ENCODE data around the gene LCP2. TPM values are rescaled to one million over a fixed set of nuclear protein-coding genes. Genes with fewer than 3 reads are reported as not detected.
A peak's percentile ranks its signal among the peaks of the same experiment; 100 is the strongest.

LCP2 gene
- total and polyA plus RNA-seq, 10 of the 15 experiments (the other 5 are each of a cell fraction or from before 2014, with no cell fraction given): 8.0 to 50.5 (median 20.6) TPM

- 0 out of 4 replicates have a peak, but pooled peaks of 1 of the 2 experiments have one; percentile 28 for TF ChIP-seq EP300 (IDR thresholded peaks at IDR 0.05; ENCODE audit: borderline replicate concordance in 1 of 2, control insufficient read depth in 1 of 2, low read depth in 2 of 2, low read length in 2 of 2)
- TF ChIP-seq IRF3 (IDR thresholded peaks at IDR 0.05): no peak
- no peak for TF ChIP-seq CHD1 (IDR thresholded peaks at IDR 0.05; ENCODE audit: low read depth, low read length)
- no peak for TF ChIP-seq CBFB (IDR thresholded peaks at IDR 0.05; ENCODE audit: low read depth)
- no peak for TF ChIP-seq CHD2 (IDR thresholded peaks at IDR 0.05; ENCODE audit: borderline replicate concordance, low read depth, low read length)
- no peak for TF ChIP-seq MLLT1 (IDR thresholded peaks at IDR 0.05)
- no peak for TF ChIP-seq GABPA (IDR thresholded peaks at IDR 0.05; ENCODE audit: low read depth)
- no peak for TF ChIP-seq FOXK2 (IDR thresholded peaks at IDR 0.05)
- TF ChIP-seq CEBPB (IDR thresholded peaks at IDR 0.05; ENCODE audit: borderline replicate concordance in 1 of 2, low read depth in 2 of 2, low read length in 2 of 2): no peak
- TF ChIP-seq ZNF687 (IDR thresholded peaks at IDR 0.05): no peak
- TF ChIP-seq GATAD2B (conservative IDR thresholded peaks at IDR 0.05; ENCODE audit: low read depth): peak; percentile 59; the same call in 1 of the 2 replicates
- TF ChIP-seq MYB (IDR thresholded peaks at IDR 0.05; ENCODE audit: borderline replicate concordance, low read depth, low read length): 0 out of 2 replicates have a peak, but pooled peaks have one; percentile 11
- TF ChIP-seq ASH2L (IDR thresholded peaks at IDR 0.05; ENCODE audit: borderline replicate concordance, low read depth): no peak
- peak; percentile 79 for TF ChIP-seq SKIL (IDR thresholded peaks at IDR 0.05; ENCODE audit: low read depth, poor library complexity, severe bottlenecking)
- TF ChIP-seq MYC (IDR thresholded peaks at IDR 0.05; ENCODE audit: insufficient read depth, insufficient read length, insufficient replicate concordance, low read length, severe bottlenecking): no peak
- no peak for TF ChIP-seq ESRRA (IDR thresholded peaks at IDR 0.05; ENCODE audit: low read length)
- TF ChIP-seq EED (IDR thresholded peaks at IDR 0.05; ENCODE audit: low read depth): peak; percentile 26; the same call in 1 of the 2 replicates
- TF ChIP-seq CBX3 (IDR thresholded peaks at IDR 0.05; ENCODE audit: borderline replicate concordance, low read depth): no peak
- no peak for TF ChIP-seq KAT2A (conservative IDR thresholded peaks at IDR 0.05; ENCODE audit: control insufficient read depth, low read depth, low read length)
- TF ChIP-seq IKZF1 (conservative IDR thresholded peaks at IDR 0.05): peak; percentile 71
- TF ChIP-seq TARDBP (IDR thresholded peaks at IDR 0.05; ENCODE audit: borderline replicate concordance): no peak
Measured at GRCh38 chr5:170333161-170333910, 35.8 kb upstream of the LCP2 start (continued).
